Left lung (tissue), 10 donors: Measurements from ENCODE around the gene TTLL10. TPM values are rescaled to one million over a fixed set of nuclear protein-coding genes. Genes with fewer than 3 reads are reported as not detected.

Experiments used
- ATAC-seq: fragments of 200-7000 bp; cut with Tn5 transposase; one replicate; pipeline ENCODE4 v1.9.1; 2020; ENCODE audit warnings: moderate library complexity
- DNase-seq, 4 donors: peaks; one replicate each; pipeline ENCODE4 v3.0.0-alpha.2; 2013 to 2020
- H3K27ac ChIP-seq, 2 donors: fragments of 200-600 bp; sonication (generic) in 1 of 2; one replicate each; pipeline versions ENCODE4 v1.5.0 to v1.8.0; 2020 to 2021
- H3K27me3 ChIP-seq, 2 donors: fragments of 200-600 bp; sonication (generic) in 1 of 2; one replicate each; pipeline versions ENCODE4 v1.5.0 to v1.8.0; 2020 to 2021
- H3K36me3 ChIP-seq, 2 donors: fragments of 200-600 bp; sonication (generic) in 1 of 2; one replicate each; pipeline versions ENCODE4 v1.5.0 to v1.8.0; 2020 to 2021
- H3K4me1 ChIP-seq, 2 donors: fragments of 200-600 bp; one replicate each; pipeline ENCODE4 v1.8.0; 2021
- H3K4me3 ChIP-seq, 2 donors: fragments of 200-600 bp; sonication (generic) in 1 of 2; one replicate each; pipeline versions ENCODE4 v1.5.0 to v1.8.0; 2020 to 2021; ENCODE audit warnings: mild to moderate bottlenecking in 1 of 2
- H3K9me3 ChIP-seq, 2 donors: fragments of 200-600 bp; sonication (generic) in 1 of 2; one replicate each; pipeline versions ENCODE4 v1.5.0 to v1.8.0; 2020 to 2021
- intact Hi-C, 2 donors: fragments of 100-400 bp; cut with DNase I; formaldehyde crosslinking; loops; one replicate each; pipeline versions ENCODE4 v1.11.2 to v1.14.2; 2022
- polyA plus RNA-seq, 6 donors: library from polyadenylated mRNA; unstranded; fragments of 120-200 nt; gene quantifications; one replicate each; pipeline ENCODE4 v1.2.1, GENCODE V29; 2013; ENCODE audit not compliant: insufficient read length in 6 of 6
- total RNA-seq, 2 donors: library from RNA; stranded (reverse); fragmentation: NEBNext Ultra II Directional; extraction: Animal tissue kit (Norgen Biotek cat#: 25700); gene quantifications; one replicate each; pipeline ENCODE4 v1.2.1, GENCODE V29; 2021
- TF ChIP-seq, protein P1 (sequence below), 2 donors: fragments of 200-600 bp; sonication (generic) in 1 of 2; IDR thresholded peaks; one replicate each; pipeline versions ENCODE4 v1.5.0 to v1.8.0; 2021; ENCODE audit warnings: antibody characterized with exemption in 2 of 2
- donor health status: DM: no; HTN: yes; CAD: no.
- donor health status: DM: no; HTN: no; CAD: no.

TTLL10 gene
- total and polyA plus RNA-seq, 8 donors = 0.17 to 4.6 (median 1.7) TPM

DNA sequence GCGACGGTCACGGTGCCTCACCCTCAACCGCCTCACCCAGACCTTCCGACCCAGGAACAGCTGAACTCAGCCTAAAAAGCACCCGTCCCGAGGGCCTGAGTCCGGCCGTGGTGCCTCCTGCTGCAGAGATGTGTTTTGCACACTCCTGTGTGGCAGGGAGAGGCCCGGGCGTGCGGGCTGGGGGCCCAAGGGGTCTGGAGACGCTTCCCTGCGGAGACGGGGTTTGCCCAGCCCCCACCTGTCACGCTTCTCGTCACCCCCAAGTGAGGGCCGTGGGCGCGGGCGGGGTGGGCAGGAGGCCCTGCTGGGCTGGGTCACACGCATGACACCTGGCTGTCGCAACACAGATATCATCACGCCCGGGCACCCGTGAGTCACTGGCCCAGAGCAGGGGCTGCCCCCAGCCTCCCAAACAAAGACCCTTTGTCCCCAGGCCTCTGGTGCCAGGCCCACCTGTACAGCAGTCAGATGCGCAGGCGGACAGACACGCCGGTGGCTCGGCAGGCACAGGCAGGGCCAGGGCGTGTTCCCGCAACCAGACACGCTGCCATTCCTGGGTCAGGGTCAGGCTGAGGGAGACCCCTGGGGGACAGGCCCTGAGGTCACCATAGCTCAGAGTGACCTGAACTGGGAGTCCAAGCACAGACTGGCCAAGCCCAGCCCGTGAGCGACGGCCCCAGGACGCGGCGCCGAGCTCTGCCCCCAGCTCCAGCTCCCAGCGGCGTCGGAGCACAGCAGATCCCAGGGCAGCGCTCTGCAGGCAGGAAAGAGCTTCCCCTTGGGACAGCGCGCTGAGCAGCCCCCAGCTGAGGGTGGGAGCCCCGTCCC lies 64.4 kb downstream of the TTLL10 start:
- peaks cover 28 to 60% of the 10 kb centered on the region in 2 donors for H3K27me3 ChIP-seq
- intact Hi-C loops = no loop called here
- no peak overlapping the region for H3K27ac ChIP-seq
- peaks cover 0 to 5% of the 10 kb centered on the region in 2 donors for H3K36me3 ChIP-seq
- H3K4me3 ChIP-seq = no peak overlapping the region
- no peaks in the 10 kb centered on the region for H3K9me3 ChIP-seq
- DNase-seq = no peak
- H3K4me1 ChIP-seq = peaks cover 1 to 11% of the 10 kb centered on the region in 2 donors
- ATAC-seq = no peak
- TF ChIP-seq, protein P1, sequence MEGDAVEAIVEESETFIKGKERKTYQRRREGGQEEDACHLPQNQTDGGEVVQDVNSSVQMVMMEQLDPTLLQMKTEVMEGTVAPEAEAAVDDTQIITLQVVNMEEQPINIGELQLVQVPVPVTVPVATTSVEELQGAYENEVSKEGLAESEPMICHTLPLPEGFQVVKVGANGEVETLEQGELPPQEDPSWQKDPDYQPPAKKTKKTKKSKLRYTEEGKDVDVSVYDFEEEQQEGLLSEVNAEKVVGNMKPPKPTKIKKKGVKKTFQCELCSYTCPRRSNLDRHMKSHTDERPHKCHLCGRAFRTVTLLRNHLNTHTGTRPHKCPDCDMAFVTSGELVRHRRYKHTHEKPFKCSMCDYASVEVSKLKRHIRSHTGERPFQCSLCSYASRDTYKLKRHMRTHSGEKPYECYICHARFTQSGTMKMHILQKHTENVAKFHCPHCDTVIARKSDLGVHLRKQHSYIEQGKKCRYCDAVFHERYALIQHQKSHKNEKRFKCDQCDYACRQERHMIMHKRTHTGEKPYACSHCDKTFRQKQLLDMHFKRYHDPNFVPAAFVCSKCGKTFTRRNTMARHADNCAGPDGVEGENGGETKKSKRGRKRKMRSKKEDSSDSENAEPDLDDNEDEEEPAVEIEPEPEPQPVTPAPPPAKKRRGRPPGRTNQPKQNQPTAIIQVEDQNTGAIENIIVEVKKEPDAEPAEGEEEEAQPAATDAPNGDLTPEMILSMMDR (IDR thresholded peaks at IDR 0.05) = no peak

DNA sequence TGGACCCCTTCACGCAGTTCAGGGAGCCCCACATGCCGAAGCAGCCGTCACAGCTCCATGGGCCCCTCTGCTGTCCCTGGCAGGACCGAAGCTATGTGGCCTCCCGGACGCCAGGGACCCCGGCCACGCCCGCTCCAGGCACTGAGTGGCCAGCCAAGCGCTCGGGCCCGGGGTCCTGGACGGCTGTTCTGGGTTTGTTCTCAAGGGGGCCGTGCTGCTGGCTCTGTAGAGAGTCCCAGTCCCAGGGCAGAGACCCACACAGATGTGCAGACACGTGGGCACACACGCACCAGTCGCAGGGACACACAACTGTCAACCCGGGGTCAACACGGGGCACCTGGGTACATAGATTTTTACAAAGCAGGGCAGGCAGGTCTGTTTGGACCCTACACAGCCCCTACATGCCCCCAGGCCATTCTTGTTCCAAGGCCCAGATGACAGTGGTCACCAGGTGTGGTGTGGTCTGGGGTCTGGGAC lies 65.1 kb downstream of the TTLL10 start:
- Histone ChIP-seq H3K4me3 (no peak overlapping the region), H3K4me1 (peaks cover 0 to 4% of the 10 kb centered on the region in 2 donors), H3K27me3 (peaks cover 28 to 67% of the 10 kb centered on the region in 2 donors), H3K27ac (no peak overlapping the region), H3K9me3 (no peaks in the 10 kb centered on the region), H3K36me3 (peaks cover 0 to 5% of the 10 kb centered on the region in 2 donors)
- TF ChIP-seq, protein P1 (IDR thresholded peaks at IDR 0.05) = no peak
- DNase-seq = no peak
- intact Hi-C loops = no loop called here
- no peak for ATAC-seq

DNA sequence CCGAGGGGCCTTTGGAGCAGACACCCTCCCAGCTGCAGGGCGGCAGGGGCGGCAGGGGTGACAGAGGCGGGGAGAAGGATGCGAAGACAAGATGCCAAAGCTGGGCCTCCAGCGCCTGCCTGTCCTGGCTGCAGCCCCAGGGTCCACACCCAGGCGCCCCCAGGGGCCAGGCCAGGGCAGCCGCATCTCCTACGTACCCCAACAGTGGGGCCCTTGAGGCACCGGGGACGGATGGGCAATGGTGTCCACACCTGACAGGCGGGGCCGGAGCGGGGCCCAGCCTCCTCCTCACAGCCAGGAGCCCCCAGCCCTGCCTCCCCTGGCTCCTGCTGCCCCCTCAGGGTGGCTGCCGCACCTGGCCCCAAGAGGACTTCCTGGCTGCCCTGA lies 65.5 kb downstream of the TTLL10 start:
- H3K9me3 ChIP-seq = no peaks in the 10 kb centered on the region
- ATAC-seq (no peak), DNase-seq (no peak)
- peaks cover 28 to 72% of the 10 kb centered on the region in 2 donors for H3K27me3 ChIP-seq
- peaks cover 0 to 4% of the 10 kb centered on the region in 2 donors for H3K36me3 ChIP-seq
- TF ChIP-seq, protein P1 (IDR thresholded peaks at IDR 0.05) = no peak
- H3K4me1 ChIP-seq = no peaks in the 10 kb centered on the region
- H3K4me3 ChIP-seq = no peak overlapping the region
- intact Hi-C loops = no loop called here
- H3K27ac ChIP-seq = no peak overlapping the region

DNA sequence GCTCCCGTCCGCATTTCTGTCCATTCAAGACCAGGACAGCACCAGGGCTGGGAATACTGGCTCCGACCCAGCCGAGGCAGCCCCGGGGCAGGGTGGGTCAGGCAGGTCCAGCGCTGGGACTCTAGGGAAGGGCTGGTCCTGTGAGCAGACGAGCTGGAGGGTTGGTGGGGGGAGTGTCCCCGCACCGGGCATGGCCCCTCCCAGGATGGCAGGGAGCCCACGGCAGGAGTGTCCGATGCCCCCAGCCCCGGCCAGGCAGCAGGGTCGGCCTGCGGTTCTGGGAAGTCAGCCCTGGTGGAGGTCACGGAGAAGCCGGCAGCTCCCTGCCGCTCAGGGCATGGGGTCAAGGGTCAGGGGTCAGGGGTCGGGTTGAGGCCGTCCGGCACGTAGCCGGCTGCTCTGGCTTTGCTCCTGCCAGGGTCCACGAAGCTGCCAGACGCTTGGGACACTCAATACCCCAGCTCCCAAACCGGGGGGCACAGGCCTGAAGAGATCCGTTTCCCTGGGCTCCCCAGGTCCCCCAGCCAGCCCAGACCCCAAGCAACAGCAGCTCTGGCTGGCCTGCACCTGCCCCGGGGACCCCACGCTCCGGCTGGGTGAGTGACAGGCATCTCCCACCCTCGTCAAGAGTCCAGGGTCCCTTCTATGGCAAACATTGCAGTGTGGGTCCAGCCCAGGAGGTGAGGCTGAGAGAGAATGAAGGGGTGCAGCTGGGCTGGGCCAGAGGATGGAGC lies 66.1 kb downstream of the TTLL10 start:
- DNase-seq (no peak), ATAC-seq (no peak)
- no peak overlapping the region for H3K27ac ChIP-seq
- H3K27me3 ChIP-seq = peaks cover 28 to 75% of the 10 kb centered on the region in 2 donors
- intact Hi-C loops = loop anchor here in 1 of 2 donors (10.0 kb wide), 1 partner anchor 115 kb away; no protein-coding TSS in a partner anchor
- no peaks in the 10 kb centered on the region for H3K9me3 ChIP-seq
- TF ChIP-seq, protein P1 (IDR thresholded peaks at IDR 0.05) = no peak
- no peaks in the 10 kb centered on the region for H3K36me3 ChIP-seq
- H3K4me3 ChIP-seq = no peak overlapping the region
- no peaks in the 10 kb centered on the region for H3K4me1 ChIP-seq

DNA sequence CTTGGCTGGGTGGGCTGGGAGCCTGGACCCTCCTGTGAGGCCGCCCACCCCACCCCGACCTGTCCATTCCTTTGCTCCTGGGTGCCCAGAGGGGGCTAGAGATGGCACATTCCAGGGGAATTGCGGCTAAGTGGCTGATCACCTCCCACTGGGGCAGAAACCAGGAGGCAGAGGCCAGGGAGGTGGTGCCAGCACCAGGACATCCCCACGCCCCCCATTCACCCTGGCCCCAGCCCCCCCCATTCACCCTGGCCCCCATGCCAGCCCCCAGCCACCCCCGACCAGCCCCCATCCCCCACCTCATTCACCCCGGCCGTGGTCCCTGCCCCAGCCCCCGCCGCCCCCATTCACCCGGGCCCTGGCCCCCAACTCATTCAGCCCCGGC lies 66.7 kb downstream of the TTLL10 start:
- intact Hi-C loops = loop anchor here in 1 of 2 donors (10.0 kb wide), 1 partner anchor 116 kb away; no protein-coding TSS in a partner anchor
- ATAC-seq = no peak
- H3K27ac ChIP-seq = no peak overlapping the region
- H3K4me1 ChIP-seq = no peaks in the 10 kb centered on the region
- no peak overlapping the region for H3K4me3 ChIP-seq
- H3K27me3 ChIP-seq = peaks cover 28 to 76% of the 10 kb centered on the region in 2 donors
- no peaks in the 10 kb centered on the region for H3K36me3 ChIP-seq
- no peak for DNase-seq
- TF ChIP-seq, protein P1 (IDR thresholded peaks at IDR 0.05) = no peak
- H3K9me3 ChIP-seq = no peaks in the 10 kb centered on the region
